Kidney (tissue), 14 donors: ENCODE measurements around the gene RNF13. TPM values are rescaled to one million over a fixed set of nuclear protein-coding genes. Genes with fewer than 3 reads are reported as not detected.

Source experiments
- DNase-seq, 5 donors: peaks; one replicate each; pipeline ENCODE4 v3.0.0-alpha.2; 2013 to 2020
- FAIRE-seq: peaks from 2 replicates; lab custom pipeline; 2012; peaks lifted over from hg19 to GRCh38; lab: Jason Lieb, UNC
- H3K27ac ChIP-seq, 2 donors: one replicate each; pipeline ENCODE4 v1.7.0; 2013; ENCODE audit warnings: low read depth in 2 of 2, low read length in 2 of 2, inconsistent platforms in 1 of 2
- H3K27me3 ChIP-seq: one replicate; pipeline ENCODE4 v1.7.1; 2013; ENCODE audit warnings: low read length, inconsistent platforms; ENCODE audit not compliant: control insufficient read depth, insufficient read depth
- H3K36me3 ChIP-seq, 3 donors: one replicate each; pipeline versions ENCODE4 v1.7.0 to v1.7.1; 2013; ENCODE audit warnings: low read length in 3 of 3, control low read depth in 1 of 3, inconsistent platforms in 1 of 3; ENCODE audit not compliant: insufficient read depth in 3 of 3, control insufficient read depth in 2 of 3
- H3K4me1 ChIP-seq, 3 donors: one replicate each; pipeline versions ENCODE4 v1.7.0 to v1.7.1; 2013; ENCODE audit warnings: low read length in 3 of 3, inconsistent platforms in 1 of 3, low read depth in 1 of 3; ENCODE audit not compliant: control insufficient read depth in 2 of 3, insufficient read depth in 2 of 3
- H3K4me3 ChIP-seq, 3 donors: one replicate each; pipeline versions ENCODE4 v1.7.0 to v1.8.1; 2013; ENCODE audit warnings: low read length in 3 of 3, control low read depth in 1 of 3, inconsistent platforms in 1 of 3
- H3K9ac ChIP-seq, 3 donors: one replicate each; pipeline versions ENCODE4 v1.7.0 to v1.7.1; 2013; ENCODE audit warnings: low read length in 3 of 3, control low read depth in 1 of 3, inconsistent platforms in 1 of 3
- H3K9me3 ChIP-seq, 3 donors: one replicate each; pipeline versions ENCODE4 v1.7.0 to v1.7.1; 2013; ENCODE audit warnings: low read length in 3 of 3, control low read depth in 1 of 3, inconsistent platforms in 1 of 3; ENCODE audit not compliant: control insufficient read depth in 2 of 3, insufficient read depth in 1 of 3
- intact Hi-C: fragments of 100-400 bp; cut with DNase I; formaldehyde crosslinking; loops from one replicate; pipeline ENCODE4 v1.11.1; 2022
- polyA plus RNA-seq: library from polyadenylated mRNA; stranded (reverse); fragments of 350-450 nt; fragmentation: Illumina TruSeq; extraction: RNeasy Lipid Tissue Mini Kit (QIAGEN cat#74804); gene quantifications from one replicate; pipeline ENCODE4 v1.2.3, GENCODE V29; 2014; ENCODE audit warnings: low read depth, low replicate concordance; ENCODE audit not compliant: insufficient read depth
- total RNA-seq: library from RNA; stranded (reverse); fragmentation: NEBNext Ultra II Directional; extraction: Animal tissue kit (Norgen Biotek cat#: 25700); gene quantifications from one replicate; pipeline ENCODE4 v1.2.1, GENCODE V29; 2021
- TF ChIP-seq, protein P1 (sequence below): IDR thresholded peaks from 3 replicates; pipeline ENCODE4 v1.5.1; 2012; ENCODE audit warnings: mild to moderate bottlenecking, moderate library complexity, borderline replicate concordance; ENCODE audit not compliant: insufficient read depth; ENCODE audit errors: extremely low read depth
- donor health status: control.
- donor health status: control.
- donor health status: control.
- donor health status: control.
- donor health status: control.
- donor health status: DM: yes; HTN: yes; CAD: no.
- donor health status: Normal renal cell carcinoma (clear cell type).

RNF13 gene
- total and polyA plus RNA-seq, 2 donors from 2014 or later: 54.1 to 87.1 TPM

DNA sequence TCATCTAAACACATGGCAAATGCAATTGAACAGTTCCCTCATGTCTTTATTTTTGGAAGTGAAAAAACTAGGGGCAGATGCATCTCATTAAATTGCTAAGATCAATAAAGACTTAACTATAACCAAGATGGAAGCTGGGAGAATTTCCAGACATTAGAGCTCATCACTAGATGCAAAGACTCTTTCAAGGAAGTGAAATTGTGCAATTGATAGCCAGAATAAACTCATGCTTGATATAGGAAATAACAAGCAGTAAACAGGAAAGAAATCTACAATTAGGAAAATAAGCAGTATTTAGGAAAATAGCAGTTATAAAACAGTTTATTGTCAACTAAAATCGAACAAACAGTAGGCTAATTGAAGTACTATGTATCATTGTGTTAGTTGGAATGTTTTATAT, 11.8 kb upstream of the RNF13 start:
- FAIRE-seq (no peak), DNase-seq (no peak)
- intact Hi-C loops: no loop called here
- H3K27me3 ChIP-seq: no peaks in the 10 kb centered on the region
- H3K27ac ChIP-seq: no peak overlapping the region
- H3K9ac ChIP-seq: no peak overlapping the region
- H3K4me1 ChIP-seq: no peaks in the 10 kb centered on the region
- H3K4me3 ChIP-seq: no peak overlapping the region
- H3K9me3 ChIP-seq: no peaks in the 10 kb centered on the region
- H3K36me3 ChIP-seq: no peaks in the 10 kb centered on the region
- TF ChIP-seq, protein P1, sequence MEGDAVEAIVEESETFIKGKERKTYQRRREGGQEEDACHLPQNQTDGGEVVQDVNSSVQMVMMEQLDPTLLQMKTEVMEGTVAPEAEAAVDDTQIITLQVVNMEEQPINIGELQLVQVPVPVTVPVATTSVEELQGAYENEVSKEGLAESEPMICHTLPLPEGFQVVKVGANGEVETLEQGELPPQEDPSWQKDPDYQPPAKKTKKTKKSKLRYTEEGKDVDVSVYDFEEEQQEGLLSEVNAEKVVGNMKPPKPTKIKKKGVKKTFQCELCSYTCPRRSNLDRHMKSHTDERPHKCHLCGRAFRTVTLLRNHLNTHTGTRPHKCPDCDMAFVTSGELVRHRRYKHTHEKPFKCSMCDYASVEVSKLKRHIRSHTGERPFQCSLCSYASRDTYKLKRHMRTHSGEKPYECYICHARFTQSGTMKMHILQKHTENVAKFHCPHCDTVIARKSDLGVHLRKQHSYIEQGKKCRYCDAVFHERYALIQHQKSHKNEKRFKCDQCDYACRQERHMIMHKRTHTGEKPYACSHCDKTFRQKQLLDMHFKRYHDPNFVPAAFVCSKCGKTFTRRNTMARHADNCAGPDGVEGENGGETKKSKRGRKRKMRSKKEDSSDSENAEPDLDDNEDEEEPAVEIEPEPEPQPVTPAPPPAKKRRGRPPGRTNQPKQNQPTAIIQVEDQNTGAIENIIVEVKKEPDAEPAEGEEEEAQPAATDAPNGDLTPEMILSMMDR: no peak

DNA sequence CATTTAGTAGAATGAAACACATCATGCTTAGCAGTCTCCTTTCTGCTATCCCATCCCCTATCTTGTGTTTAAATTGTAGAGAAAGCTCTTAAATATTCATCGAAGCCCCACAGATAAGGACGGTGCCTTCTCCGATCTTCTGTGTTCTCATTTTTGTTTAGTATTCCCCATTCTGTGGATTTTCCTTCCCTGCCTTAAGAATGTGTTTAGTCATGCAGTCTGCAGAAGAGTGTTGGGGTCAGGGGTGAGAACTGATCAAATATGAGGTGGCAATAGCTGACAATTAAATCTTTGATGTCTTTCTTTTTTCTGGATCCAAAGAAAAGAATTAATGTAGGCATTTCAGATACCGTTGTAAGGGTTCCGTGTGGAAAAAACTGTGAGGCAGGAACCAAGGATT, 11.4 kb upstream of the RNF13 start:
- Histone ChIP-seq H3K9me3 (no peaks in the 10 kb centered on the region), H3K9ac (no peak overlapping the region), H3K36me3 (no peaks in the 10 kb centered on the region), H3K27me3 (no peaks in the 10 kb centered on the region), H3K27ac (no peak overlapping the region), H3K4me3 (no peak overlapping the region), H3K4me1 (no peaks in the 10 kb centered on the region)
- FAIRE-seq: no peak
- intact Hi-C loops: no loop called here
- no peak for DNase-seq
- TF ChIP-seq, protein P1: no peak

DNA sequence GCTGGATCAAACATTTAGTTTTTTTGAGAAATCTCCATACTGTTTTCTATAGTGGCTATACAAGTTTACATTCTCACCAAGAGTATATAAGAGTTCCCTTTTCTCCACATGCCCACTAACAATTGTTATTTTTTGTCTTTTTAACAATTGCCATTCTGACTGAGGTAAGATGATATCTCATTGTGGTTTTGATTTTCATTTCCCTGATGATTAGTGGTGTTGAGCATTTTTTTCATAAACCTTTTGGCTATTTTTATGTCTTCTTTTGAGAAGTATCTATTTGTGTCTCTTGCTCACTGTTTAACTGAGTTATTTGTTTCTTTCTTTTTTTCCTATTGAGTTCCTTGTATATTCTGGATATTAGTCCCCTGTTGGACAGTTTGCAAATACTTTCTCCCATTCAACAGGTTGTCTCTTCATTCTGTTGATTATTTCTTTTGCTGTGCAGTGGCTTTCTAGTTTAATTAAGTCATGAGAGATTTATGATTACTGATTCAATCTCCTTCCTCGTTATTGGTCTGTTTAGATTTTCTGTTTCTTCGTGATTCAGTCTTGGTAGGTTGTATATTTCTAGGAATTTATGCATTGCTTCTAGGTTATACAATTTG, 6.7 kb upstream of the RNF13 start:
- H3K9me3 ChIP-seq: no peaks in the 10 kb centered on the region
- no peak overlapping the region for H3K9ac ChIP-seq

More for the DNA sequence above, 6.7 kb upstream of the RNF13 start:
- FAIRE-seq: no peak
- TF ChIP-seq, protein P1: no peak
- Histone ChIP-seq H3K4me1 (no peaks in the 10 kb centered on the region), H3K4me3 (no peak overlapping the region), H3K27me3 (no peaks in the 10 kb centered on the region), H3K36me3 (no peaks in the 10 kb centered on the region), H3K27ac (no peak overlapping the region)
- intact Hi-C loops: no loop called here
- no peak for DNase-seq
